ENCODE measurements around the gene WDR4.
"Not testable (repeated sequence)": the region's sequence is repeated elsewhere in the genome, so short reads cannot be mapped to it uniquely, and the experiment has no call there.

WDR4 gene

DNA sequence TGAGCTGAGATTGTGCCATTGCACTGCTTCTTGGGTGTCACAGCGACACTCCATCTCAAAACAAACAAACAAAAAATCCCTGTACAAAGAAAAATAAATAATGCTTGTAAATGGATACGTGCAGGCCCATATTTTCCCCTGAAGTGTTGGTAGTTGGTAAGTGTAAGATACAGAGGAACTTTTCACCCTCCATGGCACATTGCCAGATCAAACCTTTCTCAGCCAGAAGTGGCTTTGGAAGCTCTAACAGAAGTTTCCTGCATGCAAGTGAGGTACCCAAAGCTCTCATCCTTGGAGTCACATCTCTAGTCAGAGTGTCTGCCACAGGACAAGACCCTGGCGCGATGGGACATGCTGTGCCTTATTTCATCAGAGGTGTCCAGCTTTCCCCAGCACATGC is 21.1 kb upstream of the WDR4 start:
- H3K4me3 ChIP-seq (ENCODE audit: insufficient read length, low read depth): no peak overlapping the region
- no peak overlapping the region for H3K9ac ChIP-seq (ENCODE audit: insufficient read length, low read depth)
- no peaks in the 10 kb centered on the region for H3K9me3 ChIP-seq (ENCODE audit: insufficient read depth, low read length)
- TF ChIP-seq YY1 (IDR thresholded peaks at IDR 0.05; ENCODE audit: insufficient read depth, insufficient read length) (no peak), ZNF274 (IDR thresholded peaks at IDR 0.05; ENCODE audit: low read depth, low read length) (no peak), SUZ12 (IDR thresholded peaks at IDR 0.05; ENCODE audit: extremely low read depth, insufficient read depth, insufficient read length) (no peak)
- H3K4me1 ChIP-seq (ENCODE audit: insufficient read depth, insufficient read length): peaks cover 2% of the 10 kb centered on the region
- H3K27me3 ChIP-seq (ENCODE audit: insufficient read depth, insufficient read length): no peaks in the 10 kb centered on the region
- peaks cover 79% of the 10 kb centered on the region for H3K36me3 ChIP-seq (ENCODE audit: insufficient read depth, insufficient read length, low read length)
- DNase-seq (ENCODE audit: low read depth, low spot score): no peak

DNA sequence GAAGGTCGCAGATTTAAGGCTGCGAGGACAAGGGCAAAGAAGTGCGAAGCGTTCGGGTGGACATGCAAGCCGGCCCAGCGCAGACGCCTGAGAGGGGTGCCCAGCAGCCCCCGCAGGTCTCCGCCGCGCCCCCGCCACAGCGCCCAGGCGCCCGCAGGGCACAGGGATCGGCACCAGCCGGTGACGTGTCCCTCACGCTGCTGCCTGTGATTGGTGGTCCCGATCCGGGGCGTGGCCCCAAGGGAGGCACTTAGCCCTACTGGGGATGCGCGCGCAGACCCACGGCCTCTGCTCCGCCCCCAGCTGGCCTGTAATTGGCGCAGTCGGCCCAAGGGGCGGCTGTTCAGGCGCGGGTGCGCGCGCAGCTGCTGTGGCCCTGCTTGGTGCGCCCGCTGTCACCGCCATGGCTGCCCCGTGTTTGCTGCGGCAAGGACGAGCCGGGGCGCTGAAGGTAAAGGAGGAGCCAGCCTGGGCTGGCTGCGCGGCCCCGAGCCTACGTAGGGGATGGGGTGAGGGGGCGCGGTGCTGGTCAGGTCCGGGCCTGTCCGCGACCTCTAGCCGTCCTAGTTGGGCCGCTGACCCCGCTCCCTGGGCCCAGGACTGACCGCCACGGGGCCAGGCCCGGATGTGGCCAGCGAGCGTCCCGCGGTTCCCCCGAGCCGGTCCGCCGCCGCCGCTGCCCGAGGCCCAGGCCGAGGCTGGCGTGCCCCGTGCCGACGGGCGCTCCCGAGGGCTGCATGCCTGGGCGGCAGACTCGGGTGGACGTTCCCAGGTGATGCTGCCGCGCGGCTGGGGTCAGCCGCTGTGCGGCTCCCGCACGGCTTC is 13.8 kb upstream of the WDR4 start, which contains the start of gene NDUFV3:
Gene NDUFV3 (plus strand): TSS at position 379 of the 825 bp plus-strand sequence. CDS start 25 bp downstream, at position 404.
- Histone ChIP-seq H3K27me3 (ENCODE audit: insufficient read depth, insufficient read length) (no peaks in the 10 kb centered on the region), H3K9ac (ENCODE audit: insufficient read length, low read depth) (peak within 1 kb of the TSS; percentile 96), H3K4me3 (ENCODE audit: insufficient read length, low read depth) (peak within 1 kb of the TSS; percentile 100), H3K9me3 (ENCODE audit: insufficient read depth, low read length) (no peaks in the 10 kb centered on the region), H3K4me1 (ENCODE audit: insufficient read depth, insufficient read length) (peaks cover 2% of the 10 kb centered on the region), H3K36me3 (ENCODE audit: insufficient read depth, insufficient read length, low read length) (peaks cover 25% of the 10 kb centered on the region)
- DNase-seq (ENCODE audit: low read depth, low spot score): peak; percentile 100
- TF ChIP-seq YY1 (IDR thresholded peaks at IDR 0.05; ENCODE audit: insufficient read depth, insufficient read length) (peak; percentile 79), SUZ12 (IDR thresholded peaks at IDR 0.05; ENCODE audit: extremely low read depth, insufficient read depth, insufficient read length) (no peak)

- Histone ChIP-seq H3K4me1 (ENCODE audit: insufficient read depth, insufficient read length) (peaks cover 2% of the 10 kb centered on the region), H3K27me3 (ENCODE audit: insufficient read depth, insufficient read length) (no peaks in the 10 kb centered on the region), H3K36me3 (ENCODE audit: insufficient read depth, insufficient read length, low read length) (peaks cover 23% of the 10 kb centered on the region), H3K4me3 (ENCODE audit: insufficient read length, low read depth) (peak overlapping the region; percentile 100), H3K9ac (ENCODE audit: insufficient read length, low read depth) (peak overlapping the region; percentile 96), H3K9me3 (ENCODE audit: insufficient read depth, low read length) (no peaks in the 10 kb centered on the region)
- DNase-seq (ENCODE audit: low read depth, low spot score): no peak
- TF ChIP-seq YY1 (IDR thresholded peaks at IDR 0.05; ENCODE audit: insufficient read depth, insufficient read length): no peak
- no peak for TF ChIP-seq SUZ12 (IDR thresholded peaks at IDR 0.05; ENCODE audit: extremely low read depth, insufficient read depth, insufficient read length)
- no peak for TF ChIP-seq ZNF274 (IDR thresholded peaks at IDR 0.05; ENCODE audit: low read depth, low read length)
Measured at GRCh38 chr21:42892582-42892930, 13.2 kb upstream of the WDR4 start.

GRCh38 chr21:42887326-42887725 is 8.0 kb upstream of the WDR4 start:
- Histone ChIP-seq H3K4me3 (ENCODE audit: insufficient read length, low read depth) (no peak overlapping the region), H3K9me3 (ENCODE audit: insufficient read depth, low read length) (no peaks in the 10 kb centered on the region), H3K4me1 (ENCODE audit: insufficient read depth, insufficient read length) (peaks cover 1% of the 10 kb centered on the region), H3K27me3 (ENCODE audit: insufficient read depth, insufficient read length) (no peaks in the 10 kb centered on the region), H3K36me3 (ENCODE audit: insufficient read depth, insufficient read length, low read length) (peaks cover 11% of the 10 kb centered on the region), H3K9ac (ENCODE audit: insufficient read length, low read depth) (no peak overlapping the region)
- no peak for TF ChIP-seq ZNF274 (IDR thresholded peaks at IDR 0.05; ENCODE audit: low read depth, low read length)
- no peak for TF ChIP-seq SUZ12 (IDR thresholded peaks at IDR 0.05; ENCODE audit: extremely low read depth, insufficient read depth, insufficient read length)
- no peak for DNase-seq (ENCODE audit: low read depth, low spot score)

DNA sequence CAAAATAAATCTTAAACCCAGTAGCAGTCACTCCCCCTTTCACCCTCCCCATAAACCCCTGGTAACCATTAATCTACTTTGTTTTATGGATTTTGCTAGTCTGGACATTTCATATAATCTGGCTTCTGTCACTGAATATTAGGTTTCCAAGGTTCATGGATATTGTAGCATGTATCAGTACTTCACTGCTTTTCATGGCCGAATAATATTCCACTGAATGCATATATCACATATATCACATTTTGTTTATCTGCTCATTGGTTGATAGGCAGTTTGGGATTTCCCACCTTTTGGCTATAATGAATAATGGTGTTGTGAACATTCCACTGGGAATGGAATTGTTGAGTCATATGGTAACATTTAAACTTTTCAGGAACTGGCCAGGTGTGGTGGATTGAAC is 4.6 kb upstream of the WDR4 start:
- Histone ChIP-seq H3K4me1 (ENCODE audit: insufficient read depth, insufficient read length) (no peaks in the 10 kb centered on the region), H3K9ac (ENCODE audit: insufficient read length, low read depth) (no peak overlapping the region), H3K36me3 (ENCODE audit: insufficient read depth, insufficient read length, low read length) (peaks cover 15% of the 10 kb centered on the region), H3K4me3 (ENCODE audit: insufficient read length, low read depth) (no peak overlapping the region), H3K27me3 (ENCODE audit: insufficient read depth, insufficient read length) (no peaks in the 10 kb centered on the region), H3K9me3 (ENCODE audit: insufficient read depth, low read length) (no peaks in the 10 kb centered on the region)
- DNase-seq (ENCODE audit: low read depth, low spot score): no peak
- TF ChIP-seq SUZ12 (IDR thresholded peaks at IDR 0.05; ENCODE audit: extremely low read depth, insufficient read depth, insufficient read length): no peak
- TF ChIP-seq YY1 (IDR thresholded peaks at IDR 0.05; ENCODE audit: insufficient read depth, insufficient read length): no peak
- TF ChIP-seq ZNF274 (IDR thresholded peaks at IDR 0.05; ENCODE audit: low read depth, low read length): no peak

DNA sequence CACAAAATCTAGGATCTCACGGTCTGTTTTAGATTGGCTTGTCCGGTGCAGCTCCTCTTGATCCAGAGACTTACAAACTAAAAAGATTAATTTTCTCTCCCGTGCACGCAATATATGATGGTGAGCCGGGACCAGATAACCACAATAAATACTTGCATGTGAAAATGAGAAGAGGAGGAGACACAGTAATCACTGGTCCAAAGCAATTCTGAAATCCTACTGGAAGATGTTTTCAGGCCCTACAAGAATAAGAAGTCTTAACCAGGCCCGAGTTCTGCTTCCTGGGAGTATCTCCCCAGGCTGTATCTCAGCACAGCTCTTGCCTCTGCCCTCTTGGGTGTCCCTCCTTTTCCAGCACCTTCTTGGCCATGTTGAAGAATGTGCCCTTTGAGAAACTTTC is 1.0 kb upstream of the WDR4 start:
- H3K9me3 ChIP-seq (ENCODE audit: insufficient read depth, low read length): no peaks in the 10 kb centered on the region
- TF ChIP-seq YY1 (IDR thresholded peaks at IDR 0.05; ENCODE audit: insufficient read depth, insufficient read length): no peak
- TF ChIP-seq SUZ12 (IDR thresholded peaks at IDR 0.05; ENCODE audit: extremely low read depth, insufficient read depth, insufficient read length): no peak
- no peak for TF ChIP-seq ZNF274 (IDR thresholded peaks at IDR 0.05; ENCODE audit: low read depth, low read length)
- no peak for DNase-seq (ENCODE audit: low read depth, low spot score)
- H3K4me3 ChIP-seq (ENCODE audit: insufficient read length, low read depth): peak overlapping the region; percentile 100
- peak overlapping the region; percentile 100 for H3K9ac ChIP-seq (ENCODE audit: insufficient read length, low read depth)
- peaks cover 2% of the 10 kb centered on the region for H3K4me1 ChIP-seq (ENCODE audit: insufficient read depth, insufficient read length)
- H3K27me3 ChIP-seq (ENCODE audit: insufficient read depth, insufficient read length): no peaks in the 10 kb centered on the region
- H3K36me3 ChIP-seq (ENCODE audit: insufficient read depth, insufficient read length, low read length): peaks cover 36% of the 10 kb centered on the region

DNA sequence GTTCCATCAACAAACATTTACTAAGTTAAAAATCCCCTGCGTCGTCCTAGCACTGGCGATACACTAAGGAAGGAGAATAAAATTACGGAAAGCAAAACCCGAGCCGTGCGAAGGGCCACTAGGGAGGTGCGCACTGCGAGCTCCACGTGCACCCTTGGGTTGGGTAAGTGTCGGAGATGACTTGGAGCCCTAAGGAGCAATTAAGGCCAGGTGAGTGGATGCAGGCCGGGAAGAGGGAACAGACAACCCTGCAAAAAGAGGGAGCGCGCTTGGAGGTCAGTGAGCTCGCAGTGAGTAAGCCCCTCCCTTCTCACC is 704 bp downstream of the WDR4 start:
- TF ChIP-seq SUZ12 (IDR thresholded peaks at IDR 0.05; ENCODE audit: extremely low read depth, insufficient read depth, insufficient read length) (no peak), ZNF274 (IDR thresholded peaks at IDR 0.05; ENCODE audit: low read depth, low read length) (no peak), YY1 (IDR thresholded peaks at IDR 0.05; ENCODE audit: insufficient read depth, insufficient read length) (no peak)
- Histone ChIP-seq H3K9me3 (ENCODE audit: insufficient read depth, low read length) (no peaks in the 10 kb centered on the region), H3K9ac (ENCODE audit: insufficient read length, low read depth) (peak overlapping the region; percentile 100), H3K27me3 (ENCODE audit: insufficient read depth, insufficient read length) (no peaks in the 10 kb centered on the region), H3K4me3 (ENCODE audit: insufficient read length, low read depth) (peak overlapping the region; percentile 100), H3K4me1 (ENCODE audit: insufficient read depth, insufficient read length) (peaks cover 2% of the 10 kb centered on the region), H3K36me3 (ENCODE audit: insufficient read depth, insufficient read length, low read length) (peaks cover 47% of the 10 kb centered on the region)
- DNase-seq (ENCODE audit: low read depth, low spot score): no peak

- DNase-seq (ENCODE audit: low read depth, low spot score); H3K9ac ChIP-seq (ENCODE audit: insufficient read length, low read depth); H3K4me3 ChIP-seq (ENCODE audit: insufficient read length, low read depth); H3K27me3 ChIP-seq (ENCODE audit: insufficient read depth, insufficient read length); H3K4me1 ChIP-seq (ENCODE audit: insufficient read depth, insufficient read length); H3K9me3 ChIP-seq (ENCODE audit: insufficient read depth, low read length): not testable (repeated sequence)
- H3K36me3 ChIP-seq (ENCODE audit: insufficient read depth, insufficient read length, low read length): peaks cover 71% of the 10 kb centered on the region
Measured at GRCh38 chr21:42875811-42876210, 3.5 kb downstream of the WDR4 start.
